HG03095 (cell line): ENCODE measurements around the gene MEDAG.

ENCODE experiments used
- ATAC-seq: cut with Tn5 transposase; IDR thresholded peaks from one replicate; pipeline ENCODE4 v1.9.1; 2021; ENCODE audit warnings: moderate library complexity; ENCODE audit not compliant: unreplicated experiment

The MEDAG gene

GRCh38 chr13:30936971-30937370, 30.9 kb downstream of the MEDAG start:
- ATAC-seq = no peak

DNA sequence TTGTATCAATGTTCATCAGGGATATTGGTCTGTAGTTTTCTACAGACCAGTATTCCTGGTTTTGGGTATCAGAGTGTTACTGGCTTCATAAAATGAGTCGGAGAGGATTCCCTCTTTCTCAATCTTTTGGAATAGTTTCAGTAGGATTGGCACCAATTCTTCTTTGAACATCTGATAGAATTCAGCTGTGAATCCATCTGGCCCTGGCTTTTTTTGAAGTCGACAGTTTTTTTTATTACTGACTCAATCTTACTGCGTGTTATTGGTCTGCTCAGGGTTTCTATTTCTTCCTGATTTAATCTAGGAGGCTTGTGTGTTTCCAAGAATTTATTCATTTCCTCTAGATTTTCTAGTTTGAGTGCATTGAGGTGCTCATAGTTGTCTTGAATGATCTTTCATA, 37.8 kb downstream of the MEDAG start:
- no peak for ATAC-seq

- no peak for ATAC-seq
Observed at GRCh38 chr13:30957258-30957943, 51.3 kb downstream of the MEDAG start.

GRCh38 chr13:30959678-30960077, 53.6 kb downstream of the MEDAG start:
- ATAC-seq = no peak

DNA sequence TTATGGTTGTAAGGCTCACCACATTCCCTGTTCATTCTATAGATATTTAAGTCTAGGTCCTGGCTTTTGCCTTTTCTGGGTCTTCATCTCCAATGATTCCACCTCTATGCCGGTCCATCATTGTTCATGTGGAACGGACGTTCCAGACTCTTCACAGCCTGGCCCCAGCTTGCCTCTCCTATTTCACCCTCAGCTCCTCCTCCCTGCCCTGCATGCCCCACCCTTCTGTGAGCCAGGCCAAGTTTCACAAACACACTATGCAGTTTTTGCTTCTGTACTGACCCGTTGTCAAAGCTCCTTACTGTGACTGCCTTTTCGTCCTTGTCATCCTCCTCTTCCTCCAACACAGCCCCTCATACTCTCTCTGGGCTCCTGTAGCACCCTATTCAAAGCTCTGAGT, 57.7 kb downstream of the MEDAG start:
- no peak for ATAC-seq

GRCh38 chr13:30965380-30965779, 59.3 kb downstream of the MEDAG start:
- ATAC-seq = no peak

DNA sequence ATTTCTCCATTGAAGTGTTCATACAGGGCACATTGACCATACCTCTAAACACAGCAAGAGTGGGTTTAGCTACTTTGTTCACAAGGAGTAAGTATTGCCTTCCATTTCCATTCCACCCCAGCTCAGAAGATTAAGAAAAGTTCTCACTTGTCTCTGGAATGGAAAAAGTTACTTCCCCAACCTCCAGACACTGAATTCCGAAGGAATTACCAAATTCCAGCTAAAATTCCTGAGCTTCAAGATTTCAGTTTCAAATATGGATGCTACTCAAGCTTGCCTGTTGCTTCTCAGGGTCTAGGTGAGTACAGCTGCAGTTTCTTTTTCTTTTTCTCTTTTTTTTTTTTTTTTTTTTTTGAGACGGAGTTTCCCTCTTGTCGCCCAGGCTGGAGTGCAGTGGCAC, 60.0 kb downstream of the MEDAG start:
- ATAC-seq = no peak

GRCh38 chr13:30968846-30969245, 62.8 kb downstream of the MEDAG start:
- no peak for ATAC-seq

GRCh38 chr13:30971575-30971974, 65.5 kb downstream of the MEDAG start:
- no peak for ATAC-seq

- ATAC-seq = no peak
Observed at GRCh38 chr13:30972888-30973377, 66.9 kb downstream of the MEDAG start.

GRCh38 chr13:30974350-30974749, 68.3 kb downstream of the MEDAG start:
- ATAC-seq = no peak
